Kidney epithelial cell (primary cell): ENCODE measurements around the gene TMEM182. TPM values are rescaled to one million over a fixed set of nuclear protein-coding genes. Genes with fewer than 3 reads are reported as not detected.

Source experiments
- DNase-seq: peaks from one replicate; pipeline ENCODE4 v3.0.0-alpha.2; 2010; ENCODE audit warnings: low read depth
- H3K27me3 ChIP-seq: 2 replicates; pipeline ENCODE4 v1.6.0; 2011; ENCODE audit warnings: low read length; ENCODE audit not compliant: control insufficient read depth, insufficient read depth
- H3K36me3 ChIP-seq: 2 replicates; pipeline ENCODE4 v1.5.1; 2011; ENCODE audit warnings: low read length; ENCODE audit not compliant: control insufficient read depth, insufficient read depth
- H3K4me3 ChIP-seq: 2 replicates; pipeline ENCODE4 v1.5.1; 2011; ENCODE audit warnings: low read depth, mild to moderate bottlenecking, control low read depth, low read length
- total RNA-seq: library from RNA; depleted of rRNA; stranded (reverse); fragments of >200 nt; gene quantifications from 2 replicates; pipeline ENCODE4 v1.2.3, GENCODE V29; 2015
- TF ChIP-seq, protein P1 (sequence below): IDR thresholded peaks from 2 replicates; pipeline ENCODE4 v1.5.1; 2011; ENCODE audit warnings: mild to moderate bottlenecking, moderate library complexity, low read length, control low read depth, inconsistent platforms; ENCODE audit not compliant: insufficient read depth, poor library complexity, severe bottlenecking

The TMEM182 gene
- total RNA-seq, 1 donor from 2014 or later = 5.9 TPM

DNA sequence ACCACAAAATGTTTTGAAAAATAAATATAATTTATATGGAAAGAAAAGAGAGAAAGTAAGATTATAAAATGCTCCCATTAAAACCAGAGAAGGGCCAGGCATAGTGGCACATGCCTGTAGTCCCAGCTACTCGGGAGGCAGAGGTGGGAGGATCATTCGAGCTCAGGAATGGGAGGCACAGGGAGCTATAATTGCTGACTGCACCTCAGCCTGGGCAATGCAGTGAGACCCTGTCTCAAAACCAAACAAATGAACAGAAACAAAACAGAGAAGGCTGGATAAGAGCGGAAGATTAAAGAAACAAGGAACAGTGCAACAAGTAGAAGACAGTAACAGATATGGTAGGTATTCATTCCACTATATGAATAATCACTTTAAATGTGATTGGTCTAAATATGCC, 18.6 kb upstream of the TMEM182 start:
- no peak for DNase-seq
- H3K36me3 ChIP-seq = no peaks in the 10 kb centered on the region
- TF ChIP-seq, protein P1, sequence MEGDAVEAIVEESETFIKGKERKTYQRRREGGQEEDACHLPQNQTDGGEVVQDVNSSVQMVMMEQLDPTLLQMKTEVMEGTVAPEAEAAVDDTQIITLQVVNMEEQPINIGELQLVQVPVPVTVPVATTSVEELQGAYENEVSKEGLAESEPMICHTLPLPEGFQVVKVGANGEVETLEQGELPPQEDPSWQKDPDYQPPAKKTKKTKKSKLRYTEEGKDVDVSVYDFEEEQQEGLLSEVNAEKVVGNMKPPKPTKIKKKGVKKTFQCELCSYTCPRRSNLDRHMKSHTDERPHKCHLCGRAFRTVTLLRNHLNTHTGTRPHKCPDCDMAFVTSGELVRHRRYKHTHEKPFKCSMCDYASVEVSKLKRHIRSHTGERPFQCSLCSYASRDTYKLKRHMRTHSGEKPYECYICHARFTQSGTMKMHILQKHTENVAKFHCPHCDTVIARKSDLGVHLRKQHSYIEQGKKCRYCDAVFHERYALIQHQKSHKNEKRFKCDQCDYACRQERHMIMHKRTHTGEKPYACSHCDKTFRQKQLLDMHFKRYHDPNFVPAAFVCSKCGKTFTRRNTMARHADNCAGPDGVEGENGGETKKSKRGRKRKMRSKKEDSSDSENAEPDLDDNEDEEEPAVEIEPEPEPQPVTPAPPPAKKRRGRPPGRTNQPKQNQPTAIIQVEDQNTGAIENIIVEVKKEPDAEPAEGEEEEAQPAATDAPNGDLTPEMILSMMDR = no peak
- no peaks in the 10 kb centered on the region for H3K27me3 ChIP-seq
- H3K4me3 ChIP-seq = no peak overlapping the region

DNA sequence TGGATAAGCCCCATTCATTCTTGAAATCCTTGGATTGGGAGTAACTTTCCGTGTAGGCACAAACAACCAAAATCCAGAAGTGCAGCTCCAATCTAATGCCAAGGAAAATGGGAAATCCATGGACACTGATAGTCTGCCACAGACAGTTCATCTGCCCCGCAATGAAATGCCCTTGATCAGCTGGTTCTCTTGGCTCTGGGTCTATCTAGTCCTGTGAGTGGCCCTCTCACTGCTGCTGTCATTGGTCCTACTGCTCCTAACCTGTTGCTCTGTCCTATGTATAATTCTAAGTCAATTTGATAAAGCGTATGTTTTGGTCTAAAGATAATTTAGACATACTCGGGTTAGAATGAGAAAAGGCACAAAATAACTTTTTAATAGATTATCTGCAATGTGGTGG, 13.7 kb upstream of the TMEM182 start:
- TF ChIP-seq, protein P1 = no peak
- DNase-seq = no peak
- H3K36me3 ChIP-seq = no peaks in the 10 kb centered on the region
- H3K27me3 ChIP-seq = no peaks in the 10 kb centered on the region
- H3K4me3 ChIP-seq = no peak overlapping the region

DNA sequence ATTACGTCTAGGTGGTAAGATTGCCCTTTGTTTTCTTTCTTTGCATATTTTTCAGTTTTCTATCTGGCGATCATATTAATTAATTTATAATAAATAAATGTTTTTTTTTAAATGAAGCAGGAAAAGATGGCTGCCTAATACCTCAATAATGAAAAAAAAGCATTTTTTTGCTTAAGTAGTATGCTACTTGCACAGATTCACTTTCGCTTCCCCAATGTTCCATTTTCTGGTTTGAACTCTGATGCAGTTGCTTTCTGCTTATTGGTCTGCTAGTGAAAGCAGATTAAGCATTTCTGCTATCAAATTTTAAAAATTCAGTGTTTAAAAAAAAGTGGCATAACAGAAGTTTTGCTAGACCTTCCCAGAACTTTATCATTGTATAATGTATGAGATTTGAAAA, 11.9 kb upstream of the TMEM182 start:
- no peak overlapping the region for H3K4me3 ChIP-seq

DNA sequence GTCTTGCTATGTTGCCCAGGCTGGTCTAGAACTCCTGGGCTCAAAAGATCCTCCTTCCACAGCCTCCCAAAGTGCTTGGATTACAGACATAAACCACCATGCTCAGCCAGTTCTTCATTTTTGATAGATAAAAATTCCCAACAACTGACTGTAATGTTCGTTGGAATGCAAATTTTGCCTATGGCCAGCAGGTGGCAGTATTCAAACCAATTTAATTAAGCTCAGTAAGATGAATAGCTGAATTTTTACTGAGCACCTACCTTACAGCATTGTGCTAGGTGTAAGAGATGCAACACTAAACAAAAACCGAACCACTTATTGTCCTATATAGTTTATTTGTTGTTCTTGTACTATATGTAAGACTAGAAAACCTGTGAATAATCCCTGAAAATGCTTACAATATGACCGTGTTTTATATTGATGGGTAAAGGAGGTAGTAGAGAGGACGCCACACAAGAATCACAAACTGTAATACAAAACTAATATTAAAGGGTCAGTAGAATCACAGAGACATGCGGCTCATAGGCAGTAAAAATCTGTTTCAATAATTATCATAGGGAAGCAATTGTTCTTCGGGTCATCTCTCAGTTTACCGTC, 8.2 kb upstream of the TMEM182 start:
- no peak overlapping the region for H3K4me3 ChIP-seq
- TF ChIP-seq, protein P1 = peak; percentile 66
- no peaks in the 10 kb centered on the region for H3K27me3 ChIP-seq
- H3K36me3 ChIP-seq = no peaks in the 10 kb centered on the region
- DNase-seq = no peak

More for the DNA sequence above, 11.9 kb upstream of the TMEM182 start:
- TF ChIP-seq, protein P1 = no peak
- H3K36me3 ChIP-seq = no peaks in the 10 kb centered on the region
- H3K27me3 ChIP-seq = no peaks in the 10 kb centered on the region
- no peak for DNase-seq

DNA sequence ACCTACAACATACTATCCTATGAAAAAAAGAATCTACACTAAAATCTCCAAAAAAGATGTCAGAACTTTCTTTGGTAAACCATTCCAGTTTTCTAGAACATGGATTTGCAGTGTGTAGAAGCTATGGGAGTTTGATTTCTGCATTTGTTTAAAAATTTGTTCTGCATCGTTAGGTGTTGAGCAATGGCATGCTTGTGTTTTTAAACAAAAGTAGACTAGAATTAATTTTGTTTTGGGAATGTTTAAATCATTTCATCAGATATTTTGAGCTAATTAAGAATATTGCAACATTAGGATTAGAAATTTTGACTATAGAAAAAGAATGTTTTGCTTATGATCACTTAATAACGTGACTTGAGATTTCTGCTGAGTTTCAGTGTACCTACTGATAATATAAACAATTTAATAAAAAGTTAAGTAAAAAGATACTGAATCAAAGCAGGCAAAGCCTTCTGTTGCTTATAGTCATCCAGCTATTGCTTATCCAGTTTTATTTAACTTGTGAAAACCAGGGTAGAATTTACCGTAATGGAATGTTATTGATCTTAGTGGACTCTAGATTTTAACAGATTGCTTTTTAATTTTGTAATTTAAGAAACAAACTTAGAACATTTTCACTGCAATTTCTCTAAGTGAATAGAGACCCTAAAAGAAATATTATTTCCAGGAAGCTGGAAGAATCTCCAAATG, 7.2 kb upstream of the TMEM182 start:
- Histone ChIP-seq H3K27me3 (no peaks in the 10 kb centered on the region), H3K36me3 (no peaks in the 10 kb centered on the region), H3K4me3 (no peak overlapping the region)
- no peak for DNase-seq
- TF ChIP-seq, protein P1 = no peak
